ENCODE data around the gene CERS6. TPM values are rescaled to one million over a fixed set of nuclear protein-coding genes. Genes with fewer than 3 reads are reported as not detected.

The CERS6 gene
- total RNA-seq, 1 donor from 2014 or later = 10.9 TPM

DNA sequence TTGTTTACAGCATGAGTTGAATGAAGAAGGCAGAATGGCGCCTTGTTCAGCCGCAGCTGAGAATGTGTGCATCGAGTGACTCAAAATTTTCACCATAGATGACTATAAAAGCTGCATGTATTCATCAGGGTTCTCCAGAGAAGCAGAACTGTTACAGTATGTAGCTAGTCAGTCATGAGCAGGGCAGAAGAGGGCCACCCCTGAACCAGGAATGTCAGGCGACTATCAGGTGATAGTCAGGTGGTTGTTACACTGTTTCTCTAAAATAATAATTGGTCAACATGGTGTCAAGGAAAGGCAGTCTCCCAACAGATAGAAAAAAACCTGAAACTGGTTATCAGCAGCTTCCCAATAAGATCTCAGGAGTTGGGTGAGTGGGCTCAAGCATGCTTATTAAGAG is 326.2 kb downstream of the CERS6 start:
- H3K4me1 ChIP-seq = no peaks in the 10 kb centered on the region
- no peak for DNase-seq (ENCODE audit: low spot score in 2 of 2)
- no peaks in the 10 kb centered on the region for H3K9me3 ChIP-seq
- H3K4me3 ChIP-seq = no peak overlapping the region
- no peaks in the 10 kb centered on the region for H3K27me3 ChIP-seq
- H3K27ac ChIP-seq = no peak overlapping the region
- TF ChIP-seq, protein P1, sequence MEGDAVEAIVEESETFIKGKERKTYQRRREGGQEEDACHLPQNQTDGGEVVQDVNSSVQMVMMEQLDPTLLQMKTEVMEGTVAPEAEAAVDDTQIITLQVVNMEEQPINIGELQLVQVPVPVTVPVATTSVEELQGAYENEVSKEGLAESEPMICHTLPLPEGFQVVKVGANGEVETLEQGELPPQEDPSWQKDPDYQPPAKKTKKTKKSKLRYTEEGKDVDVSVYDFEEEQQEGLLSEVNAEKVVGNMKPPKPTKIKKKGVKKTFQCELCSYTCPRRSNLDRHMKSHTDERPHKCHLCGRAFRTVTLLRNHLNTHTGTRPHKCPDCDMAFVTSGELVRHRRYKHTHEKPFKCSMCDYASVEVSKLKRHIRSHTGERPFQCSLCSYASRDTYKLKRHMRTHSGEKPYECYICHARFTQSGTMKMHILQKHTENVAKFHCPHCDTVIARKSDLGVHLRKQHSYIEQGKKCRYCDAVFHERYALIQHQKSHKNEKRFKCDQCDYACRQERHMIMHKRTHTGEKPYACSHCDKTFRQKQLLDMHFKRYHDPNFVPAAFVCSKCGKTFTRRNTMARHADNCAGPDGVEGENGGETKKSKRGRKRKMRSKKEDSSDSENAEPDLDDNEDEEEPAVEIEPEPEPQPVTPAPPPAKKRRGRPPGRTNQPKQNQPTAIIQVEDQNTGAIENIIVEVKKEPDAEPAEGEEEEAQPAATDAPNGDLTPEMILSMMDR (IDR thresholded peaks at IDR 0.05) = no peak
- H3K36me3 ChIP-seq = no peaks in the 10 kb centered on the region
- intact Hi-C loops (cut with DNase I) = no loop called here

DNA sequence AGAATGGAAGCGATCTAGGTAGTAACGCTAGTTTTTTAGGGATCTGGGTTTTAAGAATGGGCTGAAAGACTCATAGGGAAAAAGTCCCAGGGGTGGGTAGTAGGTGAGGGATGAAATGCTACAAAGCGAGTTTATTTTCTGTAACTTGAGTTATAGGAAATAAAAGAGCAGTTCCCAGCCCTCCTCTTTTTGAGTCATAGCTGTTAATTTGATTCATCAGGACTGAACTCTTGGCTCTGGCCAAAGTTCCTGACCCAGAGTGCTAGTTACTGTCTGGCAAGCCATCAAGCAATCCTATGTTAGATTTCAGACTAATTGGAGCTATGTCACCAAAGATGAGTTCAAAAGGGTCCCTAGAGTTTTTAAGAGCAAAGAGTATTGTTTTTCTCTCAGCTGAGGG is 328.9 kb downstream of the CERS6 start:
- Histone ChIP-seq H3K27me3 (no peaks in the 10 kb centered on the region), H3K9me3 (no peaks in the 10 kb centered on the region), H3K27ac (no peak overlapping the region), H3K4me3 (no peak overlapping the region), H3K36me3 (no peaks in the 10 kb centered on the region), H3K4me1 (no peaks in the 10 kb centered on the region)
- no peak for DNase-seq (ENCODE audit: low spot score in 2 of 2)
- intact Hi-C loops (cut with DNase I) = no loop called here
- TF ChIP-seq, protein P1 (IDR thresholded peaks at IDR 0.05) = no peak

DNA sequence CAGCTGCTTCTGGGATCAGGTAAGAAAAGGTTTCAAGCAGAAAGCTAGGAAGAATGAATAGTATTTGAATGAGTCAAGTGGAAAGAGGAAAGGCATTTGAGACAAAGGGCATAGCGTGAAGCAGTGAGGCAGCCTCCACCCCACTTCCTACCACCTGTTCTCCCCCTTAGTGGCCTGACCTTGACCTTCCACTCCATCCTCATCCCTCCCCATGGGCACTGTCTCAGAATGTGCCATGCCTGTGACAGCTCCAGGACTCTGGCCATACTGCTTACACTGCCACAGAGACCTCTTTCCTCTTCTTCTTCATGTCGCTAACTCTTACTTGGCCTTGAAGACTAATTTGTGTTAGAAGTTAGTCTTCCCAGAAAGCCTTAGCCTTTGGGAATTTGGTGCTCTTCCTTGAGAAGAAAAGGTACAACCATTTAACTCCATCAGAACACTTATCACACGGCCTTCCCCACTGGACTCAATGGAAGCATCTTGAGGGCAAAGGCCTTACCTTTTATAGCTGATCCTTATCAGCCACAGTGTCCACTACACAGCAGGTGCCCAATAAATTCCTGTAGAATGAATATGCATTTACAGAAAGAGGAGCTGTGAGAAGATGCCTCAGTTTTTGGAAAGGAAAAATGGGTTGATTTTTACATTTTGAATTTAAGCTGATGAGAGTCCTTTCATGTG is 331.2 kb downstream of the CERS6 start:
- Histone ChIP-seq H3K36me3 (no peaks in the 10 kb centered on the region), H3K27ac (no peak overlapping the region), H3K27me3 (no peaks in the 10 kb centered on the region), H3K4me1 (no peaks in the 10 kb centered on the region), H3K4me3 (no peak overlapping the region), H3K9me3 (no peaks in the 10 kb centered on the region)
- no peak for DNase-seq (ENCODE audit: low spot score in 2 of 2)
- TF ChIP-seq, protein P1 (IDR thresholded peaks at IDR 0.05) = no peak
- intact Hi-C loops (cut with DNase I) = no loop called here

DNA sequence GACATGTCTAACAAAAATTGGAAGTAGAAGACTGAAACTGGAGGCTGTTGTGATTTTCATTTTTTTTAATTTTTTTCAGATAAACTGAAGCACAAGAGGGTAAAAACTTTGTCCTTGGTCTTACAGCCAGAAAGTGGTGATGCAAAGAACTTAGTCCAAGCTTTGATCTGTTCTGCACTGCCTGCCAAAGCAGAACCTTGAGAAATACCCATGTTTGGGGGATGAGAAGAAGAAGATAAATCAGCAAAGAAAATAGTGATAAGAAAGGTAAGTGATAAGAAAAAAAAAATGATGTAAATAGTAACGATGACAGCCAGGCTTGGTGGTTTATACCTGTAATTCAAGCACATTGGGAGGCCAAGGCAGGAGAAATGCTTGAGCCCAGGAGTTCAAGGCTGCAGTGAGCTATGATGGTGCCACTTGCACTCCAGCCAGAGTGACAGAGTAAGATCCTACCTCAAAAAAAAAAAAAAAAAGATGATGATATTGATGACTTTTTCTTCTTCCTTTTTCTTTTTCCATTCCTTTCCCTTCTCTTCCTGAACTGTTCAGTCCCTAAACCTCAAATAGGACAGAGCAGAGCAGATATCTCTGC is 331.8 kb downstream of the CERS6 start:
- TF ChIP-seq, protein P1 (IDR thresholded peaks at IDR 0.05) = no peak
- H3K4me3 ChIP-seq = no peak overlapping the region
- DNase-seq (ENCODE audit: low spot score in 2 of 2) = no peak

DNA sequence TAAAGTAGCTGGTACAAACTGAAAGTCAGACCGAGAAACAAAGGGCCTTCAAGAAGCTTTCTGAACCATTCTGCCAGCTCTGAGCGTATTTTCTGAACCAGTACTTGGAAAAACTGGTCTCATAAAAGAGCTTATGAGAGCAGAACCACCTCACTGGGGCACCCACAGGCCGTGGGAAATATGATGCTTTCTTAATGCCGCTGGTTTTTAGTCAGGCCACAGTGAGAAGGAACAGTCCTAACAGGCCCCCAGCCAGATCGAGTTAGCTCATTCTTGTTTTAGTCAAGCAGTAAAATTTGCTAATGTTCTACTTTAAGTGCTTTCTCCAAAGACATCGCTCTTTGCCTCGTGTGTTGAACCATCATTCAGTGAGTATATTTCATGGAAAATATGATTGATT is 333.7 kb downstream of the CERS6 start:
- Histone ChIP-seq H3K27ac (no peak overlapping the region), H3K4me1 (no peaks in the 10 kb centered on the region), H3K4me3 (no peak overlapping the region), H3K36me3 (no peaks in the 10 kb centered on the region), H3K27me3 (no peaks in the 10 kb centered on the region), H3K9me3 (no peaks in the 10 kb centered on the region)
- no peak for DNase-seq (ENCODE audit: low spot score in 2 of 2)
- intact Hi-C loops (cut with DNase I) = no loop called here
- TF ChIP-seq, protein P1 (IDR thresholded peaks at IDR 0.05) = no peak

More for the DNA sequence above, 331.8 kb downstream of the CERS6 start:
- no peak overlapping the region for H3K27ac ChIP-seq
- H3K4me1 ChIP-seq = no peaks in the 10 kb centered on the region
- H3K36me3 ChIP-seq = no peaks in the 10 kb centered on the region
- H3K9me3 ChIP-seq = no peaks in the 10 kb centered on the region
- intact Hi-C loops (cut with DNase I) = no loop called here
- no peaks in the 10 kb centered on the region for H3K27me3 ChIP-seq
